Fibroblast of pulmonary artery (primary cell): ENCODE results near the gene JAKMIP1.

Experiments
- DNase-seq: peaks from one replicate; pipeline ENCODE4 v3.0.0-alpha.2; 2010; ENCODE audit warnings: low read depth
- H3K4me3 ChIP-seq: replicated peaks from 2 replicates; pipeline ENCODE4 v1.5.1; 2011; ENCODE audit warnings: low read depth, mild to moderate bottlenecking, control low read depth, low read length, moderate library complexity
- TF ChIP-seq, protein P1 (sequence below): IDR thresholded peaks from 2 replicates; pipeline ENCODE4 v1.5.1; 2011; ENCODE audit warnings: mild to moderate bottlenecking, control low read depth, low read length, inconsistent platforms; ENCODE audit errors: missing control alignments

The JAKMIP1 gene

DNA sequence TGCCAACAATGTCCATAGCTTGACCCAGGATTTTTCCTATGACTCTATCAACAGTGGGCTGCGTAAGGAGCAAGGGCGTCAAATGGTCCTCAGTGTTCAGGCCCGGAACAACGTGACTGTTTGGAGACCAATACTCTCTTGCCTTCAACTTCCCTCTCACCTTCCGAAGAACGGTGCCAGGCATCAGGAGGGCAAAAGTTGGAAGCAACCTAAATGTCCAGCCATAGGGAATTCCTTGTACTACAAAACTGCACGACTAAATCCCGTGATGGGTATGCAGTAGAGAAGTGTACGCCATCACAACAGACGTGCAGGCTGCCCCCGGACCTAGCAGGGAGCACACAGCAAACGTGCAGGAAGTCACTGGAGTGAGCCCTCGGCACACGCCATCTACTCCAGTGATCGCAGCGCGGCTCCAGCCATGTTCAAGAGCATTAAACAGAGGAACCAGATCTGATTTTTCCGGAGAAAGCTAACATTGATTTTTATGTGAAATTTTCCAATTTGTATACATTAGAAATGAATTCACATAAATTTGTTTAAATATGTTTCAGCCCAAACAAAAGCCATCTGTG is 79.0 kb downstream of the JAKMIP1 start:
- H3K4me3 ChIP-seq: no peak overlapping the region
- DNase-seq: no peak
- TF ChIP-seq, protein P1, sequence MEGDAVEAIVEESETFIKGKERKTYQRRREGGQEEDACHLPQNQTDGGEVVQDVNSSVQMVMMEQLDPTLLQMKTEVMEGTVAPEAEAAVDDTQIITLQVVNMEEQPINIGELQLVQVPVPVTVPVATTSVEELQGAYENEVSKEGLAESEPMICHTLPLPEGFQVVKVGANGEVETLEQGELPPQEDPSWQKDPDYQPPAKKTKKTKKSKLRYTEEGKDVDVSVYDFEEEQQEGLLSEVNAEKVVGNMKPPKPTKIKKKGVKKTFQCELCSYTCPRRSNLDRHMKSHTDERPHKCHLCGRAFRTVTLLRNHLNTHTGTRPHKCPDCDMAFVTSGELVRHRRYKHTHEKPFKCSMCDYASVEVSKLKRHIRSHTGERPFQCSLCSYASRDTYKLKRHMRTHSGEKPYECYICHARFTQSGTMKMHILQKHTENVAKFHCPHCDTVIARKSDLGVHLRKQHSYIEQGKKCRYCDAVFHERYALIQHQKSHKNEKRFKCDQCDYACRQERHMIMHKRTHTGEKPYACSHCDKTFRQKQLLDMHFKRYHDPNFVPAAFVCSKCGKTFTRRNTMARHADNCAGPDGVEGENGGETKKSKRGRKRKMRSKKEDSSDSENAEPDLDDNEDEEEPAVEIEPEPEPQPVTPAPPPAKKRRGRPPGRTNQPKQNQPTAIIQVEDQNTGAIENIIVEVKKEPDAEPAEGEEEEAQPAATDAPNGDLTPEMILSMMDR: no peak

DNA sequence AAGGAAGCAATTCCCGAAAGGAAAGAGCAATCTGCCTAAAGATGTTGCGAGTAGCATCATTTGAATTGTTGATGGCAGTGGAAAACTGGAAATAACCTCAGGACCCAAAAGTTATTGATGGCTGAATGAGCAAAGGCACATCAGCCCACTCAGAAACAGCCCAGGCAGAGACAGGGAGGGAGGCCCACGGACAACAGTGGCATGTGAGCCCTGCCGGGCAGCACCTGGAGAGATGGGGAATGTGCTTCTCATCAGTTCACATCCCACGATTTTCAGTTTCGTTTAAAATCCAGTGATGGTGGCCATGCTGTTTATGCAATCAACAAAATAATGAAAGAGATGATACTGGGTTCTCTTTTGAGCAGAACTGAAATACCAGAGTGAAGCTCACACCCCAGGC is 80.0 kb downstream of the JAKMIP1 start:
- TF ChIP-seq, protein P1: no peak
- DNase-seq: no peak
- no peak overlapping the region for H3K4me3 ChIP-seq

DNA sequence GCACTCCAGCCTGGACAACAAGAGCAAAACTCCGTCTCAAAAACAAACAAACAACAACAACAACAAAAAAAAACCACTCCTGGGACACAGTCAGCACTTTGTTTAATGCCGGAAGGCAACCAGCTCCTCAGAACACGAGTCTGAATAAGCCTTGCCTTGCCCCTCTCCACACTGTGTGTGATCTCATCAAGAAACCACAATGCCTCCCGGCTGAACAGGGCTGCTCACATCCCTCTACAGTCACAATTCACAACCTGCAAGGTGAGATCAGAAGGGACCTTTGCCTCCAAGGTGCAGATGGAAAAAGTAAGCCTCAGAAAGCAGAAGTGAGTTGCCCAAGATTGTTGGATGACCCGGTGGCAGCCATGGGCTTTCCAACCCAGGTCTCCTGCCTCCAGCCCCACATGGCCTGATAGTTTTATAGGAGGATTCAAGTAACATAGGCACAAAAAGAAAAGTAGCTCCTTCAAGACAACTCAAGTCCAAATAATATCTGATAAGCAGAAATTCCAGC is 80.8 kb downstream of the JAKMIP1 start:
- DNase-seq: no peak
- no peak overlapping the region for H3K4me3 ChIP-seq
- TF ChIP-seq, protein P1: no peak

DNA sequence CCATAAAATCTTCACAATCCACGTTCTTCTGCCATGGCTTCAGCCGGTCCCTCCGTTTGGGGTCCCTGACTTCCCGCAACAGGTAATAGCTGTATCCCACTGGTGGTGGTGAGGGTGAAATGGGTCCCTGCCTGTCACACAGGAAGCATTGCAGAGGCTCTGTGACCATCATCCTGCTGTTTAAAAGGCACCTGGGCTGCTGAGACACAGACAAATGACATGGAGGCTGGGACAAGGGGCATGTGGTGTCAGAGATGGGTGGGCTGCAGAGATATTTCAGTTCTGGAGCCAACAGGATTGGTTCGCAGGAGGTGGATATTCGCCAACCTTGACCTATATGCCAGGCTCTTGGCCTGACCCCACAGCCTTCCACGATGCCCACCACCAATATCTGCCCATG is 82.1 kb downstream of the JAKMIP1 start:
- TF ChIP-seq, protein P1: no peak
- DNase-seq: no peak
- H3K4me3 ChIP-seq: no peak overlapping the region

DNA sequence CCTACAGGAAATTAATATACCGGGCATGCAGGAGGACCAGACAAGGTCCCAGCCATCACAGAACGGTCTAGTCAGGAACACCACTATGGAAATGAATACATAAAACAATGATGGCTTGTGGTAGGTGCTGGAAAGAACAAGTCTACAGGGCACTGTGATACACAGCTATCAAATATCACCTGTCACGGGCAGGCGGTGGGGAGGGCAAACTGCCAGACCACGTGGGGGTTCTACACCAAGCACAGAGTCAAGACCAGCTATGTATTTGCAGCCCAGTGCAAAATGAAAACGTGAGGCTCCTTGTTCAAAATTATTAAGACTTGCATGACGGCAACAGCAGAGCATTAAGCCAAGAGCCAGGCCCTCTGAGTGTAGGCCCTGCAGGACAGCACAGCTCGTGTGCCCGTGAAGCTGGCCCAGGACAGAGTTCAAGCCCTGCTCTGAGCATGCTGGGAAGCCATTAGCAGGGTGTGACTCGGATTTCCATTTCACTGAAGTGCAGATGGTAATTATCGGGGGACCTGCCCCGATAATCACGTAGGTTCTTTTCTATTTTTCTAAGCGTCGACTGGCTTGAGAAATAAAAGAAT is 83.6 kb downstream of the JAKMIP1 start:
- TF ChIP-seq, protein P1: no peak
- no peak overlapping the region for H3K4me3 ChIP-seq
- no peak for DNase-seq

DNA sequence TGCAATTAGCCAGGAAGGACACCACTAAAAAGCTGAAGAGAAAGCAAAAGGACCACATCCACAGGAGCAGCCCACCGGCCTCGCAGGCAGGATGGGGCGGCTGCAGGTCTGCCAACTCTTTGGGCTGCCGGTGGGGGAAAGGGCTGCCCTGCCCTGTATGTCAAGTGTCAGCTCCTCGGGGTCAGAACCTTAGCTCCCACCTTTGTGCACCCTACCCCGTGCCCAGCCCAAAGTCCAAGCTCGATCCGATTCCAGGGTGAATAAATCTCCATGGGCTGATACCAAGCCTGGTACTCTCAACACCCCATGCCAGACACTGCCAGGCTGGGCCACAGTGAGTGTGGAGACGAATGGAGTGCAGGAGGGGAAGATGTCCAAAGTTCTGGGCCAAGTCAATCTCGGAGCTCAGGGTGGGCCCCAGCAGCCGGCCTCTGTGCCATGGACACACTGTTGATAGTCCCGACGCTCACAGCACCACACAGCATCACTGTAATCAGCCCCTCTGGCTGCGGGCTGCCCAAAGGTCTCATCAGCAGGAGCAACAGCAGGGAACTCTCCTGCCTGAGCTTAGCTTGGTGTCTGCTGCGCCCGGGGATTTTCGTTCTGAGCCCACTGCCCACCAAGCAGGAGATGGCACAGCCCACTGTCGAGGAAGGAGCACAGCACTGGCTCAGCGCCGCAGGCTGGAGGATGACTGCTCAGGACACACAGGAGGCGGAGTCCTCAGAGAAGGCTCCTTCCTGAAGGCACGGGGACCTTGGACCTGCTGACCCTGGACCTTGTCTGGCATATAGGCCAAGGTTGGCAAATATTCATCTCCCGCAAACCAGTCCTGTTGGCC is 84.4 kb downstream of the JAKMIP1 start:
- no peak for DNase-seq
- no peak overlapping the region for H3K4me3 ChIP-seq
- TF ChIP-seq, protein P1: no peak
